ENCODE results near the gene C20orf204.

- TF ChIP-seq CC2D1A (IDR thresholded peaks at IDR 0.05) (no peak), PHF21A (IDR thresholded peaks at IDR 0.05; ENCODE audit: borderline replicate concordance, low read depth) (no peak), ZZZ3 (IDR thresholded peaks at IDR 0.05) (no peak), HDGF (IDR thresholded peaks at IDR 0.05) (no peak), ZNF280A (IDR thresholded peaks at IDR 0.05; ENCODE audit: low read depth, partially characterized antibody) (no peak), REST (IDR thresholded peaks at IDR 0.05; ENCODE audit: borderline replicate concordance) (no peak), REST (CRISPR knock-in tag; IDR thresholded peaks at IDR 0.05; ENCODE audit: low read depth) (no peak), CTCF (IDR thresholded peaks at IDR 0.05 in 2 of 3, conservative IDR thresholded peaks at IDR 0.05 in 1 of 3; ENCODE audit: insufficient read depth in 2 of 3, low read depth in 1 of 3, low read length in 3 of 3) (no peak), PPARD (CRISPR knock-in tag; IDR thresholded peaks at IDR 0.05) (no peak), POLR2A (conservative IDR thresholded peaks at IDR 0.05) (no peak), MAX (CRISPR knock-in tag; IDR thresholded peaks at IDR 0.05) (no peak), SIX5 (IDR thresholded peaks at IDR 0.05; ENCODE audit: borderline replicate concordance in 1 of 2, insufficient read depth in 1 of 2, low read depth in 1 of 2, low read length in 2 of 2) (no peak), ZNF551 (CRISPR knock-in tag; IDR thresholded peaks at IDR 0.05) (no peak), RCOR1 (IDR thresholded peaks at IDR 0.05; ENCODE audit: borderline replicate concordance in 1 of 2, low read depth in 2 of 2, low read length in 2 of 2) (no peak), TEAD4 (IDR thresholded peaks at IDR 0.05; ENCODE audit: low read length) (no peak), TEAD4 (CRISPR knock-in tag; IDR thresholded peaks at IDR 0.05; ENCODE audit: borderline replicate concordance) (no peak)
Measured at GRCh38 chr20:64051561-64052325, 15.8 kb downstream of the C20orf204 start.
